H1 (cell line): ENCODE measurements around the gene PAQR7. TPM values are rescaled to one million over a fixed set of nuclear protein-coding genes. Genes with fewer than 3 reads are reported as not detected.

Experiments used
- CTCF ChIA-PET: fragments of 300-600 bp; sonication (Branson Sonifier 250); formaldehyde crosslinking; loops from one replicate; lab custom pipeline; 2021; ENCODE audit not compliant: partially characterized antibody; lab: Charles Lee
- POLR2A ChIA-PET: fragments of 300-600 bp; sonication (Branson Sonifier 250); formaldehyde crosslinking; loops from one replicate; lab custom pipeline; 2021; ENCODE audit warnings: inconsistent platforms; ENCODE audit not compliant: partially characterized antibody; lab: Charles Lee
- DNase-seq, 2 experiments: peaks; one replicate each; pipeline versions ENCODE4 v3.0.0 to v3.0.0-alpha.2; 2010 to 2022; ENCODE audit warnings: low spot score in 2 of 2, low read depth in 1 of 2, mixed read lengths in 1 of 2
- FAIRE-seq: peaks from 2 replicates; lab custom pipeline; 2011; peaks lifted over from hg19 to GRCh38; lab: Jason Lieb, UNC
- H2AFZ ChIP-seq: 2 replicates; pipeline ENCODE4 v1.8.1; 2012; ENCODE audit warnings: low read length, inconsistent platforms
- H2AK5ac ChIP-seq: 2 replicates; pipeline ENCODE4 v1.6.1; 2013; ENCODE audit warnings: low read depth, low read length
- H2BK120ac ChIP-seq: replicated peaks from 2 replicates; pipeline ENCODE3; 2013; ENCODE audit warnings: low read depth, low read length, inconsistent platforms
- H2BK12ac ChIP-seq: 2 replicates; pipeline ENCODE4 v1.6.1; 2013; ENCODE audit warnings: low read depth, low read length
- H2BK15ac ChIP-seq: 2 replicates; pipeline ENCODE4 v1.6.1; 2013; ENCODE audit warnings: low read length
- H2BK20ac ChIP-seq: 2 replicates; pipeline ENCODE4 v1.6.1; 2013; ENCODE audit warnings: low read length
- H2BK5ac ChIP-seq: 2 replicates; pipeline ENCODE4 v1.6.1; 2013; ENCODE audit warnings: low read depth, low read length
- H3K14ac ChIP-seq: 2 replicates; pipeline ENCODE4 v1.6.1; 2013; ENCODE audit warnings: inconsistent platforms; ENCODE audit not compliant: insufficient read length
- H3K18ac ChIP-seq: 2 replicates; pipeline ENCODE4 v1.6.1; 2013; ENCODE audit warnings: low read length; ENCODE audit errors: extremely low read depth
- H3K23ac ChIP-seq: 2 replicates; pipeline ENCODE4 v1.6.1; 2013; ENCODE audit warnings: inconsistent platforms; ENCODE audit not compliant: insufficient read length
- H3K23me2 ChIP-seq: 2 replicates; pipeline ENCODE4 v1.6.1; 2013; ENCODE audit warnings: low read depth, low read length
- H3K27ac ChIP-seq: 2 replicates; pipeline ENCODE4 v1.6.1; 2011; ENCODE audit warnings: low read depth, low read length, inconsistent platforms
- H3K27me3 ChIP-seq, 4 experiments: replicated peaks in 1 of 4; 1 replicate in 1 of 4; 2 replicates in 3 of 4; pipeline versions ENCODE4 v1.6.1 to v1.8.1; 2011 to 2013; ENCODE audit warnings: low read length in 3 of 4, mild to moderate bottlenecking in 3 of 4, inconsistent platforms in 2 of 4, mixed read lengths in 2 of 4, moderate library complexity in 1 of 4; ENCODE audit not compliant: control insufficient read depth in 3 of 4, insufficient read depth in 3 of 4; ENCODE audit errors: extremely low read depth in 1 of 4
- H3K36me3 ChIP-seq, 4 experiments: 2 replicates each; pipeline versions ENCODE4 v1.6.1 to v1.8.1; 2011 to 2013; ENCODE audit warnings: mild to moderate bottlenecking in 4 of 4, low read length in 3 of 4, moderate library complexity in 2 of 4, control low read depth in 1 of 4, inconsistent platforms in 1 of 4; ENCODE audit not compliant: insufficient read depth in 4 of 4, control insufficient read depth in 2 of 4
- H3K4ac ChIP-seq: replicated peaks from 2 replicates; pipeline ENCODE3; 2013; ENCODE audit warnings: low read length, low read depth, mixed read lengths, inconsistent platforms; ENCODE audit not compliant: insufficient read length
- H3K4me1 ChIP-seq, 4 experiments: replicated peaks in 1 of 4; 1 replicate in 1 of 4; 2 replicates in 3 of 4; pipeline versions ENCODE4 v1.6.1 to v1.8.1; 2011 to 2013; ENCODE audit warnings: low read length in 3 of 4, inconsistent platforms in 2 of 4, mixed read lengths in 1 of 4; ENCODE audit not compliant: insufficient read depth in 4 of 4, control insufficient read depth in 3 of 4
- H3K4me2 ChIP-seq, 2 experiments: 2 replicates each; pipeline versions ENCODE4 v1.6.1 to v1.8.1; 2011 to 2013; ENCODE audit warnings: low read depth in 2 of 2, low read length in 2 of 2, control low read depth in 1 of 2, inconsistent platforms in 1 of 2, mild to moderate bottlenecking in 1 of 2; ENCODE audit not compliant: insufficient read depth in 1 of 2
- H3K4me3 ChIP-seq, 4 experiments: fragments of 200-600, 300-600 bp in 1 of 4; sonication (generic), shearing (Covaris generic), sonication (Bioruptor Twin) in 1 of 4; 2 replicates each; pipeline versions ENCODE4 v1.5.1 to v1.8.1; 2011 to 2016; ENCODE audit warnings: low read length in 4 of 4, low read depth in 3 of 4, control low read depth in 2 of 4, inconsistent platforms in 2 of 4, mild to moderate bottlenecking in 2 of 4, mixed read lengths in 1 of 4, moderate library complexity in 1 of 4; ENCODE audit not compliant: insufficient read depth in 2 of 4; ENCODE audit errors: extremely low read depth in 1 of 4
- H3K56ac ChIP-seq: replicated peaks from 2 replicates; pipeline ENCODE3; 2013; ENCODE audit warnings: low read depth, mild to moderate bottlenecking, mixed read lengths, low read length, inconsistent platforms; ENCODE audit not compliant: insufficient read length
- H3K79me1 ChIP-seq: 2 replicates; pipeline ENCODE4 v1.6.1; 2013; ENCODE audit warnings: low read depth, low read length, control low read depth
- H3K79me2 ChIP-seq, 2 experiments: 2 replicates each; pipeline versions ENCODE4 v1.6.1 to v1.8.1; 2012 to 2013; ENCODE audit warnings: low read length in 2 of 2, mild to moderate bottlenecking in 2 of 2, inconsistent platforms in 1 of 2; ENCODE audit not compliant: insufficient read depth in 2 of 2, control insufficient read depth in 1 of 2
- H3K9ac ChIP-seq, 4 experiments: replicated peaks in 1 of 4; 1 replicate in 1 of 4; 2 replicates in 3 of 4; pipeline versions ENCODE4 v1.6.1 to v1.8.1; 2011 to 2013; ENCODE audit warnings: low read depth in 3 of 4, low read length in 3 of 4, control low read depth in 2 of 4, mild to moderate bottlenecking in 2 of 4, moderate library complexity in 2 of 4, inconsistent platforms in 1 of 4; ENCODE audit errors: extremely low read depth in 1 of 4
- H3K9me3 ChIP-seq, 2 experiments: 2 replicates each; pipeline versions ENCODE4 v1.6.1 to v1.8.1; 2012 to 2013; ENCODE audit warnings: mild to moderate bottlenecking in 2 of 2, moderate library complexity in 2 of 2, control low read depth in 1 of 2, inconsistent platforms in 1 of 2, low read depth in 1 of 2, low read length in 1 of 2, mixed read lengths in 1 of 2; ENCODE audit not compliant: insufficient read depth in 2 of 2
- H4K20me1 ChIP-seq, 2 experiments: replicated peaks in 1 of 2; 2 replicates each; pipeline versions ENCODE3 to v1.8.1; 2011 to 2013; ENCODE audit warnings: inconsistent platforms in 2 of 2, low read length in 2 of 2, mild to moderate bottlenecking in 1 of 2; ENCODE audit not compliant: insufficient read depth in 2 of 2, control insufficient read depth in 1 of 2
- H4K5ac ChIP-seq: 2 replicates; pipeline ENCODE4 v1.6.1; 2013; ENCODE audit warnings: low read length, low read depth, mixed read lengths, inconsistent platforms; ENCODE audit not compliant: insufficient read length
- H4K8ac ChIP-seq: 2 replicates; pipeline ENCODE4 v1.8.0; 2013; ENCODE audit warnings: mild to moderate bottlenecking, moderate library complexity, low read length, inconsistent platforms; ENCODE audit not compliant: insufficient read depth; ENCODE audit errors: extremely low read depth
- H4K91ac ChIP-seq: replicated peaks from 2 replicates; pipeline ENCODE3; 2013; ENCODE audit warnings: low read length, mixed read lengths, inconsistent platforms; ENCODE audit not compliant: insufficient read length
- ATF3 ChIP-seq: IDR thresholded peaks from 2 replicates; pipeline ENCODE4 v1.6.1; 2011; ENCODE audit warnings: low read depth, mild to moderate bottlenecking, low read length; ENCODE audit not compliant: insufficient read depth
- BACH1 ChIP-seq: IDR thresholded peaks from 2 replicates; pipeline ENCODE4 v1.6.1; 2012; ENCODE audit warnings: low read length, improper control_type of control experiment
- BCL11A ChIP-seq, 2 experiments: IDR thresholded peaks; one replicate each; pipeline ENCODE4 v1.6.1; 2011; ENCODE audit warnings: low read depth in 2 of 2, low read length in 2 of 2, mild to moderate bottlenecking in 2 of 2
- CBX5 ChIP-seq: fragments of 300-800, 300-1000 bp; sonication (generic); IDR thresholded peaks from 2 replicates; pipeline ENCODE4 v1.7.1; 2016; ENCODE audit warnings: antibody characterized with exemption, low read length, low read depth
- CHD1 ChIP-seq: IDR thresholded peaks from 2 replicates; pipeline ENCODE4 v1.6.1; 2012; ENCODE audit warnings: low read depth, low read length, improper control_type of control experiment
- EZH2 ChIP-seq: fragments of 200-600 bp; sonication (generic); IDR thresholded peaks from 2 replicates; pipeline ENCODE4 v1.7.1; 2012; ENCODE audit warnings: low read depth, mild to moderate bottlenecking, moderate library complexity, low read length, inconsistent platforms; ENCODE audit not compliant: severe bottlenecking
- JUN ChIP-seq: IDR thresholded peaks from 2 replicates; pipeline ENCODE4 v1.6.1; 2011; ENCODE audit warnings: low read depth, mild to moderate bottlenecking, improper control_type of control experiment, low read length
- KDM1A ChIP-seq: fragments of 200-600, 300-600 bp; sonication (generic); IDR thresholded peaks from 2 replicates; pipeline ENCODE4 v1.7.1; 2016; ENCODE audit warnings: mild to moderate bottlenecking, low read length, borderline replicate concordance
- PHF8 ChIP-seq: fragments of 200-600 bp; sonication (generic); conservative IDR thresholded peaks from 2 replicates; pipeline ENCODE4 v1.7.1; 2012; ENCODE audit warnings: low read depth, mild to moderate bottlenecking, inconsistent platforms, low read length, moderate library complexity
- SRF ChIP-seq: IDR thresholded peaks from 2 replicates; pipeline ENCODE4 v1.6.1; 2011; ENCODE audit warnings: mild to moderate bottlenecking, low read depth, low read length, moderate library complexity
- WGBS, 2 experiments: shearing (Covaris generic) in 1 of 2; methylation state at CpG; one replicate each; pipeline versions ENCODE4 v1.1.6 to v1.1.7; 2013 to 2015; ENCODE audit warnings: low lambda C conversion rate in 2 of 2, mixed read lengths in 2 of 2, inconsistent platforms in 1 of 2, low coverage in 1 of 2, missing lambda C conversion rate in 1 of 2; ENCODE audit not compliant: insufficient replicate concordance in 2 of 2, insufficient coverage in 1 of 2, insufficient read length in 1 of 2; ENCODE audit errors: extremely low coverage in 1 of 2, missing lambda C conversion rate in 1 of 2; 5-methylcytosine and 5-hydroxymethylcytosine counted together
- polyA plus RNA-seq, 7 experiments: library from polyadenylated mRNA; depleted of rRNA in 3 of 7; stranded (reverse) in 5 of 7; unstranded in 2 of 7; fragments of >200 nt in 5 of 7; fragments of 200-250 nt in 2 of 7; gene quantifications; 1 replicate in 5 of 7; 2 replicates in 1 of 7; 4 replicates in 1 of 7; pipeline versions ENCODE4 v1.2.1 to v1.2.3, GENCODE V29; 2011 to 2013; ENCODE audit warnings: missing spikeins in 2 of 7, mixed read lengths in 2 of 7
- total RNA-seq: library from RNA; stranded (reverse); fragmentation: NEBNext Ultra II Directional; extraction: Animal tissue kit (Norgen Biotek cat#: 25700); gene quantifications from 2 replicates; pipeline ENCODE4 v1.2.1, GENCODE V29; 2021

Gene PAQR7
- total and polyA plus RNA-seq, 2 of the 8 experiments (the other 6 are each of a cell fraction or from before 2014, with no cell fraction given): 7.3 to 7.4 TPM

- CTCF ChIA-PET: interaction anchor here (0.5 to 3.8 kb wide), 16 partner anchors 8 to 211 kb away, joined by 3 to 20 read pairs (median 3); partner anchors contain the start of gene PAFAH2
- Histone ChIP-seq H3K4me2 (peak within 1 kb of the TSS; percentile 90 to 93), H2BK120ac (no peak within 1 kb of the TSS), H4K8ac (peak within 1 kb of the TSS; percentile 71; the same call in 1 of the 2 replicates), H4K91ac (peak within 1 kb of the TSS; percentile 72), H3K56ac (no peak within 1 kb of the TSS), H3K4me1 (peaks cover 12 to 25% (median 15%) of the 10 kb centered on the region in 4 experiments), H3K4ac (no peak within 1 kb of the TSS), H3K23me2 (peaks cover 12% of the 10 kb centered on the region), H4K5ac (peak within 1 kb of the TSS; percentile 85), H2BK12ac (0 out of 2 replicates have a peak within 1 kb of the TSS, but pooled peaks have one; percentile 75), H3K36me3 (no peaks in the 10 kb centered on the region; a peak in 1 of 8 replicates), H2BK5ac (peak within 1 kb of the TSS; percentile 62; the same call in 1 of the 2 replicates), H2BK20ac (no peak within 1 kb of the TSS), H3K9ac (peak within 1 kb of the TSS; percentile 51 to 75 (median 55); a peak in 6 of 7 replicates), H3K18ac (0 out of 2 replicates have a peak within 1 kb of the TSS, but pooled peaks have one; percentile 42), H2BK15ac (0 out of 2 replicates have a peak within 1 kb of the TSS, but pooled peaks have one; percentile 81), H3K79me2 (peaks cover 0 to 3% of the 10 kb centered on the region in 2 experiments; a peak in 1 of 4 replicates), H3K79me1 (peaks cover 8% of the 10 kb centered on the region; the same call in 1 of the 2 replicates), H3K14ac (no peak within 1 kb of the TSS), H2AK5ac (0 out of 2 replicates have a peak within 1 kb of the TSS, but pooled peaks have one; percentile 72), H3K23ac (no peak within 1 kb of the TSS), H2AFZ (no peak within 1 kb of the TSS), H3K27me3 (peaks cover 0 to 6% (median 2%) of the 10 kb centered on the region in 4 experiments; a peak in 4 of 7 replicates), H3K27ac (peak within 1 kb of the TSS; percentile 31; the same call in 1 of the 2 replicates), H3K4me3 (peak within 1 kb of the TSS; percentile 75 to 85 (median 80)), H4K20me1 (peaks cover 11 to 13% of the 10 kb centered on the region in 2 experiments), H3K9me3 (no peaks in the 10 kb centered on the region)
- DNase-seq (peak in 1 of 2 experiments; percentile 91), FAIRE-seq (no peak)
- POLR2A ChIA-PET: interaction anchor here (0.6 to 5.5 kb wide), 20 partner anchors 8 to 389 kb away, joined by 3 to 32 read pairs (median 3); partner anchors contain the start of genes MACO1, PAFAH2 and PAQR7
- 2% methylated on average over 35 of the region's 64 CpGs; no CpG with 5 or more reads in 1 of the 2 experiments for WGBS, 2 experiments
- peak; percentile 46 for TF ChIP-seq PHF8
- TF ChIP-seq SRF: no peak
- no peak for TF ChIP-seq CBX5
- TF ChIP-seq KDM1A: no peak
- no peak for TF ChIP-seq EZH2
- no peak for TF ChIP-seq BACH1
- no peak for TF ChIP-seq JUN
- no peak for TF ChIP-seq ATF3
- TF ChIP-seq BCL11A (IDR thresholded peaks at IDR 0.05; ENCODE audit: low read depth in 2 of 2, low read length in 2 of 2): no peak
- no peak for TF ChIP-seq CHD1
Observed at GRCh38 chr1:25819491-25820246, 55.8 kb downstream of the PAQR7 start, which contains the start of gene MTFR1L. TSS of gene MTFR1L (plus strand) at chr1:25819954. CDS start at chr1:25823105, 3,151 bp downstream.
